Uterus (tissue), 2 donors: ENCODE measurements around the gene PRKN.

ENCODE experiments used
- CTCF ChIP-seq, 4 experiments: fragments of 200-600 bp in 2 of 4; fragments of 450-650 bp in 2 of 4; sonication (generic) in 2 of 4; IDR thresholded peaks; one replicate each; pipeline ENCODE4 v1.5.1; 2016 to 2019; ENCODE audit warnings: antibody characterized with exemption in 4 of 4, mild to moderate bottlenecking in 2 of 4, moderate library complexity in 1 of 4
- POLR2A ChIP-seq, 2 donors: fragments of 450-650 bp; IDR thresholded peaks; one replicate each; pipeline ENCODE4 v1.6.1; 2016; ENCODE audit warnings: antibody characterized with exemption in 2 of 2, mild to moderate bottlenecking in 1 of 2, moderate library complexity in 1 of 2

- TF ChIP-seq CTCF (IDR thresholded peaks at IDR 0.05): no peak
- TF ChIP-seq POLR2A (IDR thresholded peaks at IDR 0.05): no peak
Observed at GRCh38 chr6:161378115-161378514, 1349.5 kb downstream of the PRKN start.
